ENCODE results near the gene LPP. TPM values are rescaled to one million over a fixed set of nuclear protein-coding genes. Genes with fewer than 3 reads are reported as not detected.

LPP gene
- total RNA-seq, 1 donor from 2014 or later: 222 TPM

GRCh38 chr3:188303286-188303799, 149.4 kb downstream of the LPP start:
- Histone ChIP-seq H3K4me1 (ENCODE audit: insufficient read depth, low read length) (peaks cover 15% of the 10 kb centered on the region), H3K79me2 (ENCODE audit: insufficient read depth, low read length) (peaks cover 97% of the 10 kb centered on the region), H3K9ac (ENCODE audit: low read length) (no peak overlapping the region), H3K4me3 (ENCODE audit: insufficient read depth, low read depth, low read length) (no peak overlapping the region), H3K9me3 (ENCODE audit: insufficient read depth, low read depth, low read length) (no peaks in the 10 kb centered on the region), H3K4me2 (ENCODE audit: low read length) (no peak overlapping the region), H3K36me3 (ENCODE audit: insufficient read depth, low read length) (peaks cover 6% of the 10 kb centered on the region), H2AFZ (ENCODE audit: low read depth, low read length) (no peak overlapping the region), H3K27me3 (ENCODE audit: insufficient read depth, low read length) (no peaks in the 10 kb centered on the region), H3K27ac (ENCODE audit: low read depth, low read length) (no peak overlapping the region), H4K20me1 (ENCODE audit: insufficient read depth, low read length) (peaks cover 50% of the 10 kb centered on the region)
- H3K36me3 Mint-ChIP-seq (ENCODE audit: low read depth, unreplicated experiment): peaks cover 8% of the 10 kb centered on the region
- no peak for DNase-seq (ENCODE audit: low read depth)
- no peak for FAIRE-seq
- no peak overlapping the region for H3K4me3 Mint-ChIP-seq (ENCODE audit: unreplicated experiment)
- no peak overlapping the region for H3K27ac Mint-ChIP-seq (ENCODE audit: unreplicated experiment)
- no peaks in the 10 kb centered on the region for H3K9me3 Mint-ChIP-seq (ENCODE audit: unreplicated experiment)
- H3K27me3 Mint-ChIP-seq (ENCODE audit: low read depth, unreplicated experiment): no peaks in the 10 kb centered on the region
- peaks cover 26% of the 10 kb centered on the region for H3K4me1 Mint-ChIP-seq (ENCODE audit: low read depth, unreplicated experiment)
- TF ChIP-seq EZH2 (IDR thresholded peaks at IDR 0.05; ENCODE audit: insufficient read depth, low read length) (no peak), CTCF (IDR thresholded peaks at IDR 0.05; ENCODE audit: insufficient read depth, low read depth, low read length) (no peak)

DNA sequence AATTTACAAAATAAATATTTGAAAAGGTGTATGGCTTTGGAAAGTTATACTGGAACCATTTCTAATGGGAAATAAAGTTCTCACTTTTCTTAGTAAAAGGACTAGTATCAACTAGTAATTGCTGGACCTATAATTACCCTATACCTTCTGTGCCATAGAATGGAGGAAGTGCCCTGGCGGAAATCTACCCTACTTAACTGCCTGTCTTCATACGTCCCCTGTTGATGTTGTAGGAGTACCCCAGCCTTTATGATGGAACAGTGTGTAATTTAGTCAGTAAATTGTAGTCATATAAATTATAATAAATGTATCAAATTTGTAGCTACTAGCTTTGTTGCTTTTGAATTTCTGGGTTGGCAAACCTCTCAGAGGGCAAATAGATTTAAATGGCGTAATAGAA, 149.9 kb downstream of the LPP start:
- Mint-ChIP-seq H3K4me3 (ENCODE audit: unreplicated experiment) (no peak overlapping the region), H3K4me1 (ENCODE audit: low read depth, unreplicated experiment) (peaks cover 24% of the 10 kb centered on the region), H3K27ac (ENCODE audit: unreplicated experiment) (no peak overlapping the region), H3K27me3 (ENCODE audit: low read depth, unreplicated experiment) (no peaks in the 10 kb centered on the region), H3K9me3 (ENCODE audit: unreplicated experiment) (no peaks in the 10 kb centered on the region), H3K36me3 (ENCODE audit: low read depth, unreplicated experiment) (peaks cover 8% of the 10 kb centered on the region)
- peaks cover 97% of the 10 kb centered on the region for H3K79me2 ChIP-seq (ENCODE audit: insufficient read depth, low read length)
- no peak for FAIRE-seq
- H3K9ac ChIP-seq (ENCODE audit: low read length): no peak overlapping the region
- no peak overlapping the region for H3K4me3 ChIP-seq (ENCODE audit: insufficient read depth, low read depth, low read length)
- no peak for DNase-seq (ENCODE audit: low read depth)
- H2AFZ ChIP-seq (ENCODE audit: low read depth, low read length): no peak overlapping the region
- peaks cover 10% of the 10 kb centered on the region for H3K4me1 ChIP-seq (ENCODE audit: insufficient read depth, low read length)
- no peak for TF ChIP-seq EZH2 (IDR thresholded peaks at IDR 0.05; ENCODE audit: insufficient read depth, low read length)
- no peak overlapping the region for H3K4me2 ChIP-seq (ENCODE audit: low read length)
- no peaks in the 10 kb centered on the region for H3K9me3 ChIP-seq (ENCODE audit: insufficient read depth, low read depth, low read length)
- H3K36me3 ChIP-seq (ENCODE audit: insufficient read depth, low read length): peaks cover 6% of the 10 kb centered on the region
- no peaks in the 10 kb centered on the region for H3K27me3 ChIP-seq (ENCODE audit: insufficient read depth, low read length)
- peaks cover 55% of the 10 kb centered on the region for H4K20me1 ChIP-seq (ENCODE audit: insufficient read depth, low read length)
- H3K27ac ChIP-seq (ENCODE audit: low read depth, low read length): no peak overlapping the region

DNA sequence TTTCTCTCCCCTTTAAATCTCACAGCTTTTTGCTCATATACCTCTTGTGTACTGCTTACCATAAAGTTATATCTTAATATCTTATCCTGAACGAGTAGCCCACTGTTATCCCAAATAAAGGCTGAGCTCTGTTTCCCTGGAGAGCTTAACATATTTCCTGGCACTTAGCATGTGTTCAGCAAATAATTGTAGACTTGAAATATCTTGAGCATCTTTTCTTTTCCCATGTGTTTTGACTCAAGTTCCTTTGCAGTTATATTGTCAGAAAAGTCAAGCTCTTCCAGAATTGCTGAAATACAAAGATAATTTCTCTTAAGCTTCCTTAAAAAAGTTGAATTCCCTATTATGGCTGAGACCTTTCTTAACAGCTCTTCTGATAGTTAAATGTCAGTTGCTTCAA, 150.5 kb downstream of the LPP start:
- Mint-ChIP-seq H3K4me3 (ENCODE audit: unreplicated experiment) (no peak overlapping the region), H3K27ac (ENCODE audit: unreplicated experiment) (no peak overlapping the region), H3K36me3 (ENCODE audit: low read depth, unreplicated experiment) (peaks cover 7% of the 10 kb centered on the region), H3K9me3 (ENCODE audit: unreplicated experiment) (no peaks in the 10 kb centered on the region), H3K27me3 (ENCODE audit: low read depth, unreplicated experiment) (no peaks in the 10 kb centered on the region), H3K4me1 (ENCODE audit: low read depth, unreplicated experiment) (peaks cover 18% of the 10 kb centered on the region)
- Histone ChIP-seq H3K27me3 (ENCODE audit: insufficient read depth, low read length) (no peaks in the 10 kb centered on the region), H3K4me3 (ENCODE audit: insufficient read depth, low read depth, low read length) (no peak overlapping the region), H3K4me2 (ENCODE audit: low read length) (no peak overlapping the region), H3K9me3 (ENCODE audit: insufficient read depth, low read depth, low read length) (no peaks in the 10 kb centered on the region), H3K79me2 (ENCODE audit: insufficient read depth, low read length) (peaks cover 97% of the 10 kb centered on the region), H3K4me1 (ENCODE audit: insufficient read depth, low read length) (peaks cover 3% of the 10 kb centered on the region), H3K27ac (ENCODE audit: low read depth, low read length) (no peak overlapping the region), H3K36me3 (ENCODE audit: insufficient read depth, low read length) (peaks cover 6% of the 10 kb centered on the region), H4K20me1 (ENCODE audit: insufficient read depth, low read length) (peaks cover 62% of the 10 kb centered on the region), H2AFZ (ENCODE audit: low read depth, low read length) (no peak overlapping the region), H3K9ac (ENCODE audit: low read length) (no peak overlapping the region)
- DNase-seq (ENCODE audit: low read depth) (no peak), FAIRE-seq (peak; percentile 41)
- TF ChIP-seq CTCF (IDR thresholded peaks at IDR 0.05; ENCODE audit: insufficient read depth, low read depth, low read length) (no peak), EZH2 (IDR thresholded peaks at IDR 0.05; ENCODE audit: insufficient read depth, low read length) (no peak)
